Measurements from ENCODE around the gene NUP210. TPM values are rescaled to one million over a fixed set of nuclear protein-coding genes. Genes with fewer than 3 reads are reported as not detected.

Gene NUP210
- polyA plus RNA-seq, 1 of the 3 experiments (the other 2 are of a cell fraction), result 1.8 TPM

GRCh38 chr3:13368834-13369233 is 51.3 kb downstream of the NUP210 start:
- 85% methylated on average over 6 of the region's 6 CpGs for WGBS (ENCODE audit: low lambda C conversion rate)
- Histone ChIP-seq H3K36me3 (replicated peaks in 1 of 2; ENCODE audit: control insufficient read depth in 1 of 2, insufficient read depth in 2 of 2, low read length in 1 of 2) (no peaks in the 10 kb centered on the region), H3K4me2 (no peak overlapping the region), H3K27me3 (ENCODE audit: insufficient read depth) (no peaks in the 10 kb centered on the region), H3F3A (replicated peaks; ENCODE audit: insufficient read depth) (no peaks in the 10 kb centered on the region), H3K4me1 (ENCODE audit: control insufficient read depth in 1 of 2, insufficient read depth in 2 of 2, low read depth in 1 of 2, low read length in 1 of 2) (no peaks in the 10 kb centered on the region), H3K9me3 (no peaks in the 10 kb centered on the region), H3K9me2 (no peaks in the 10 kb centered on the region), H3K9ac (no peak overlapping the region), H3K27ac (ENCODE audit: low read depth in 2 of 2, low read length in 1 of 2) (no peak overlapping the region), H3K79me2 (ENCODE audit: insufficient read depth) (no peaks in the 10 kb centered on the region), H4K20me1 (ENCODE audit: insufficient read depth) (no peaks in the 10 kb centered on the region), H3K4me3 (ENCODE audit: low read depth in 2 of 2, low read length in 1 of 2) (no peak overlapping the region), H2AFZ (ENCODE audit: low read depth) (no peak overlapping the region)
- ChIA-PET POLR2A (no interaction called here), CTCF (no interaction called here)
- TF ChIP-seq GATA2 (CRISPR knock-in tag; IDR thresholded peaks at IDR 0.05) (no peak), FOSL2 (IDR thresholded peaks at IDR 0.05; ENCODE audit: borderline replicate concordance, low read depth) (no peak), YY1 (IDR thresholded peaks at IDR 0.05; ENCODE audit: low read depth) (no peak), RFX5 (IDR thresholded peaks at IDR 0.05; ENCODE audit: low read length) (no peak)
- TF ChIP-seq, protein P1, sequence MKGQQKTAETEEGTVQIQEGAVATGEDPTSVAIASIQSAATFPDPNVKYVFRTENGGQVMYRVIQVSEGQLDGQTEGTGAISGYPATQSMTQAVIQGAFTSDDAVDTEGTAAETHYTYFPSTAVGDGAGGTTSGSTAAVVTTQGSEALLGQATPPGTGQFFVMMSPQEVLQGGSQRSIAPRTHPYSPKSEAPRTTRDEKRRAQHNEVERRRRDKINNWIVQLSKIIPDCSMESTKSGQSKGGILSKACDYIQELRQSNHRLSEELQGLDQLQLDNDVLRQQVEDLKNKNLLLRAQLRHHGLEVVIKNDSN (IDR thresholded peaks at IDR 0.05; ENCODE audit: borderline replicate concordance, low read depth), result no peak
- TF ChIP-seq, protein P2, sequence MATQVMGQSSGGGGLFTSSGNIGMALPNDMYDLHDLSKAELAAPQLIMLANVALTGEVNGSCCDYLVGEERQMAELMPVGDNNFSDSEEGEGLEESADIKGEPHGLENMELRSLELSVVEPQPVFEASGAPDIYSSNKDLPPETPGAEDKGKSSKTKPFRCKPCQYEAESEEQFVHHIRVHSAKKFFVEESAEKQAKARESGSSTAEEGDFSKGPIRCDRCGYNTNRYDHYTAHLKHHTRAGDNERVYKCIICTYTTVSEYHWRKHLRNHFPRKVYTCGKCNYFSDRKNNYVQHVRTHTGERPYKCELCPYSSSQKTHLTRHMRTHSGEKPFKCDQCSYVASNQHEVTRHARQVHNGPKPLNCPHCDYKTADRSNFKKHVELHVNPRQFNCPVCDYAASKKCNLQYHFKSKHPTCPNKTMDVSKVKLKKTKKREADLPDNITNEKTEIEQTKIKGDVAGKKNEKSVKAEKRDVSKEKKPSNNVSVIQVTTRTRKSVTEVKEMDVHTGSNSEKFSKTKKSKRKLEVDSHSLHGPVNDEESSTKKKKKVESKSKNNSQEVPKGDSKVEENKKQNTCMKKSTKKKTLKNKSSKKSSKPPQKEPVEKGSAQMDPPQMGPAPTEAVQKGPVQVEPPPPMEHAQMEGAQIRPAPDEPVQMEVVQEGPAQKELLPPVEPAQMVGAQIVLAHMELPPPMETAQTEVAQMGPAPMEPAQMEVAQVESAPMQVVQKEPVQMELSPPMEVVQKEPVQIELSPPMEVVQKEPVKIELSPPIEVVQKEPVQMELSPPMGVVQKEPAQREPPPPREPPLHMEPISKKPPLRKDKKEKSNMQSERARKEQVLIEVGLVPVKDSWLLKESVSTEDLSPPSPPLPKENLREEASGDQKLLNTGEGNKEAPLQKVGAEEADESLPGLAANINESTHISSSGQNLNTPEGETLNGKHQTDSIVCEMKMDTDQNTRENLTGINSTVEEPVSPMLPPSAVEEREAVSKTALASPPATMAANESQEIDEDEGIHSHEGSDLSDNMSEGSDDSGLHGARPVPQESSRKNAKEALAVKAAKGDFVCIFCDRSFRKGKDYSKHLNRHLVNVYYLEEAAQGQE (IDR thresholded peaks at IDR 0.05; ENCODE audit: low read depth, low read length), result no peak
- no peak for DNase-seq

DNA sequence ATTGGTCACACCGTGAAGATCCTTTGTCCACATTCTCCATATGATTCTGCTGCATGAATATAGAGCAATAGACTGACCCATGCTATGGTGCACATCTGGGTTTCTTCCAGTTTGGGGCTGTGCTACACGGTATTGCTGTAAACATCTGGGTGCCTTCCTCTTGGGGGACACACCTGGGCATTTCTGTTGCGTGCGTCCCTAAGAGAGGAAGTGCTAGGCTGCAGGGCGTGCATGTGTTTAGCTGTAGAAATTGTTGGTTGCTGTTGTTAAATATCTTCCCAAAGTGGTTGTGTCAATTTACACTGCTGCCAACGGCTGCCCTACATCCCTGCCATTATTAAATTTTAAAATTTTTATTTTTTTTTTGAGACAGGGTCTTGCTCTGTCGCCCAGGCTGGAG is 52.4 kb downstream of the NUP210 start:
- Histone ChIP-seq H3F3A (replicated peaks; ENCODE audit: insufficient read depth) (no peaks in the 10 kb centered on the region), H3K4me2 (no peak overlapping the region), H3K9ac (no peak overlapping the region), H2AFZ (ENCODE audit: low read depth) (no peak overlapping the region), H3K36me3 (replicated peaks in 1 of 2; ENCODE audit: control insufficient read depth in 1 of 2, insufficient read depth in 2 of 2, low read length in 1 of 2) (peaks cover 0 to 5% of the 10 kb centered on the region in 2 experiments), H3K4me1 (ENCODE audit: control insufficient read depth in 1 of 2, insufficient read depth in 2 of 2, low read depth in 1 of 2, low read length in 1 of 2) (no peaks in the 10 kb centered on the region), H3K79me2 (ENCODE audit: insufficient read depth) (no peaks in the 10 kb centered on the region), H3K27me3 (ENCODE audit: insufficient read depth) (no peaks in the 10 kb centered on the region), H3K4me3 (ENCODE audit: low read depth in 2 of 2, low read length in 1 of 2) (no peak overlapping the region), H3K9me2 (no peaks in the 10 kb centered on the region), H3K9me3 (no peaks in the 10 kb centered on the region), H4K20me1 (ENCODE audit: insufficient read depth) (no peaks in the 10 kb centered on the region), H3K27ac (ENCODE audit: low read depth in 2 of 2, low read length in 1 of 2) (no peak overlapping the region)
- ChIA-PET POLR2A (no interaction called here), CTCF (no interaction called here)
- DNase-seq, result no peak
- no peak for TF ChIP-seq ELF1 (IDR thresholded peaks at IDR 0.05)
- TF ChIP-seq MXI1 (IDR thresholded peaks at IDR 0.05; ENCODE audit: low read depth, low read length), result no peak
- no peak for TF ChIP-seq TAF1 (IDR thresholded peaks at IDR 0.05; ENCODE audit: borderline replicate concordance, low read depth, low read length)
- no peak for TF ChIP-seq NRF1 (IDR thresholded peaks at IDR 0.05; ENCODE audit: low read depth, low read length)
- TF ChIP-seq, protein P1 (IDR thresholded peaks at IDR 0.05; ENCODE audit: borderline replicate concordance, low read depth), result no peak
- TF ChIP-seq RCOR1 (IDR thresholded peaks at IDR 0.05; ENCODE audit: low read length), result no peak
- no peak for TF ChIP-seq YY1 (IDR thresholded peaks at IDR 0.05; ENCODE audit: low read depth)
- TF ChIP-seq, protein P3, sequence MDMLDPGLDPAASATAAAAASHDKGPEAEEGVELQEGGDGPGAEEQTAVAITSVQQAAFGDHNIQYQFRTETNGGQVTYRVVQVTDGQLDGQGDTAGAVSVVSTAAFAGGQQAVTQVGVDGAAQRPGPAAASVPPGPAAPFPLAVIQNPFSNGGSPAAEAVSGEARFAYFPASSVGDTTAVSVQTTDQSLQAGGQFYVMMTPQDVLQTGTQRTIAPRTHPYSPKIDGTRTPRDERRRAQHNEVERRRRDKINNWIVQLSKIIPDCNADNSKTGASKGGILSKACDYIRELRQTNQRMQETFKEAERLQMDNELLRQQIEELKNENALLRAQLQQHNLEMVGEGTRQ (IDR thresholded peaks at IDR 0.05; ENCODE audit: borderline replicate concordance, low read depth, low read length), result no peak
- TF ChIP-seq JUND (IDR thresholded peaks at IDR 0.05), result no peak
- TF ChIP-seq POLR2AphosphoS5 (IDR thresholded peaks at IDR 0.05; ENCODE audit: low read depth, low read length), result no peak
- TF ChIP-seq RXRA (IDR thresholded peaks at IDR 0.05; ENCODE audit: borderline replicate concordance, low read depth), result no peak
- TF ChIP-seq MEF2A (IDR thresholded peaks at IDR 0.05; ENCODE audit: borderline replicate concordance, low read depth), result no peak
- TF ChIP-seq SMC3 (IDR thresholded peaks at IDR 0.05; ENCODE audit: low read depth, low read length), result no peak
- no peak for TF ChIP-seq SIN3A (IDR thresholded peaks at IDR 0.05; ENCODE audit: borderline replicate concordance, low read depth, low read length)
- 75% methylated on average over 7 of the region's 7 CpGs for WGBS (ENCODE audit: low lambda C conversion rate)

Data from SK-N-SH (cell line).